ENCODE data around the gene CCDC89. TPM values are rescaled to one million over a fixed set of nuclear protein-coding genes. Genes with fewer than 3 reads are reported as not detected.

The CCDC89 gene
- polyA plus RNA-seq, 2 of the 4 experiments (the other 2 are of a cell fraction) = 0.05 TPM; not detected in 1

DNA sequence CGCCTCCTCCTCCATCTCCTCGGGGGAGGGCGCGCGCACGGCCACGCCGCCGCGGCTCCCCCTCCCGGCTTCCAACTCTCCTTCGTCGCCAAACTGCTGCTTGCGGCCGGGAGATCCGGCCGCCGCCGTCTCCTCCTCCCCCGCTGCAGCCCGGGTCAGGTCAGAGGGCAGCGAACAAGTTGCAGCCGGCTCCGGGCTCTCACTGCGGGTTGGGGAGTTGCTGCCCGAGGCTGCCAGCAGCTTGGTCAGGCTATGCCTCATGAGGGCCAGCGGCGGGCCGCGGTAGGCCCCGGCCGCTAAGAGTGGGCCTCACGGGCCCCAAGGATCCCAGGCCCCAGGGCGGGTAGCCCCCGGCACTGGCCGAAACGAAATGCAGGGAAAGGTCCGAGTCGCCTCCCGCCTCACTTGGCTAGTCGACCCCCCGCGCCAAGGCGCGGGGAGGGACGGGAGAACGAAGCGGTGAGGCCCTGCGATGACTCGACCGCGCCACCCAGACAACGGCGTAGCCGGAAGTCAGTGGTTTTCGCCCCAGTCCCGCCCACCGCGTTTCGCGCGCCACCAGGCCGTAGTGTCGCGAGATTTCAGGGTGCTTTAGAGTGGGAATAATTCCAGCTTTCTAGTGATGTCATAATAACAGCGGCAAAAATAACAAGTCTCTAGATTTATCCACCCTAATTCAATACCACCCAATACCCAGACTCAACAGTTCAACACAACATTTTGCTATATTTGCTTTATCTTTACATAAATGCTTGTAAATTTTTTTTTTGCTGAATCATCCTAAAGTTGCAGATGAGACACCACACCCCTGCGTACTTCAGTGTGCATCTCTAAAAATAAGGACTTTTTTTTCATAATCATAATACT is 21.1 kb downstream of the CCDC89 start, which contains the start of gene CREBZF (continued):
- TF ChIP-seq KDM1A (IDR thresholded peaks at IDR 0.05; ENCODE audit: low read depth) = no peak
- TF ChIP-seq CBX8 (IDR thresholded peaks at IDR 0.05) = peak; percentile 50; the same call in 1 of the 2 replicates
- TF ChIP-seq, protein P1, sequence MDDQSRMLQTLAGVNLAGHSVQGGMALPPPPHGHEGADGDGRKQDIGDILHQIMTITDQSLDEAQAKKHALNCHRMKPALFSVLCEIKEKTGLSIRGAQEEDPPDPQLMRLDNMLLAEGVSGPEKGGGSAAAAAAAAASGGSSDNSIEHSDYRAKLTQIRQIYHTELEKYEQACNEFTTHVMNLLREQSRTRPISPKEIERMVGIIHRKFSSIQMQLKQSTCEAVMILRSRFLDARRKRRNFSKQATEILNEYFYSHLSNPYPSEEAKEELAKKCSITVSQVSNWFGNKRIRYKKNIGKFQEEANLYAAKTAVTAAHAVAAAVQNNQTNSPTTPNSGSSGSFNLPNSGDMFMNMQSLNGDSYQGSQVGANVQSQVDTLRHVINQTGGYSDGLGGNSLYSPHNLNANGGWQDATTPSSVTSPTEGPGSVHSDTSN (IDR thresholded peaks at IDR 0.05) = no peak
- TF ChIP-seq HOXA7 (CRISPR knock-in tag; IDR thresholded peaks at IDR 0.05) = 0 out of 2 replicates have a peak, but pooled peaks have one; percentile 47
- TF ChIP-seq POLR2A (IDR thresholded peaks at IDR 0.05; ENCODE audit: low read length) = peak; percentile 84
- TF ChIP-seq, protein P2, sequence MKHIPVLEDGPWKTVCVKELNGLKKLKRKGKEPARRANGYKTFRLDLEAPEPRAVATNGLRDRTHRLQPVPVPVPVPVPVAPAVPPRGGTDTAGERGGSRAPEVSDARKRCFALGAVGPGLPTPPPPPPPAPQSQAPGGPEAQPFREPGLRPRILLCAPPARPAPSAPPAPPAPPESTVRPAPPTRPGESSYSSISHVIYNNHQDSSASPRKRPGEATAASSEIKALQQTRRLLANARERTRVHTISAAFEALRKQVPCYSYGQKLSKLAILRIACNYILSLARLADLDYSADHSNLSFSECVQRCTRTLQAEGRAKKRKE (CRISPR knock-in tag; IDR thresholded peaks at IDR 0.05; ENCODE audit: low read depth) = no peak
- TF ChIP-seq ZSCAN20 (CRISPR knock-in tag; IDR thresholded peaks at IDR 0.05) = peak; percentile 48; the same call in 1 of the 2 replicates
- peak; percentile 75; the same call in 1 of the 2 replicates for TF ChIP-seq TP53 (CRISPR knock-in tag; IDR thresholded peaks at IDR 0.05)
- TF ChIP-seq, protein P3, sequence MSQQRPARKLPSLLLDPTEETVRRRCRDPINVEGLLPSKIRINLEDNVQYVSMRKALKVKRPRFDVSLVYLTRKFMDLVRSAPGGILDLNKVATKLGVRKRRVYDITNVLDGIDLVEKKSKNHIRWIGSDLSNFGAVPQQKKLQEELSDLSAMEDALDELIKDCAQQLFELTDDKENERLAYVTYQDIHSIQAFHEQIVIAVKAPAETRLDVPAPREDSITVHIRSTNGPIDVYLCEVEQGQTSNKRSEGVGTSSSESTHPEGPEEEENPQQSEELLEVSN (IDR thresholded peaks at IDR 0.05; ENCODE audit: borderline replicate concordance, low read depth) = no peak; the same call in 1 of the 2 replicates
- TF ChIP-seq HDAC2 (IDR thresholded peaks at IDR 0.05) = no peak
- no peak for TF ChIP-seq ZC3H11A (IDR thresholded peaks at IDR 0.05)
- TF ChIP-seq CEBPB (IDR thresholded peaks at IDR 0.05) = 0 out of 4 replicates have a peak, but pooled peaks of 1 of the 2 experiments have one; percentile 39
- peak; percentile 100 for TF ChIP-seq MAFK (IDR thresholded peaks at IDR 0.05; ENCODE audit: partially characterized antibody)
- TF ChIP-seq ZNF302 (CRISPR knock-in tag; IDR thresholded peaks at IDR 0.05) = no peak; the same call in 1 of the 2 replicates
- no peak for TF ChIP-seq BHLHE40 (IDR thresholded peaks at IDR 0.05; ENCODE audit: low read depth, low read length)
- TF ChIP-seq, protein P4, sequence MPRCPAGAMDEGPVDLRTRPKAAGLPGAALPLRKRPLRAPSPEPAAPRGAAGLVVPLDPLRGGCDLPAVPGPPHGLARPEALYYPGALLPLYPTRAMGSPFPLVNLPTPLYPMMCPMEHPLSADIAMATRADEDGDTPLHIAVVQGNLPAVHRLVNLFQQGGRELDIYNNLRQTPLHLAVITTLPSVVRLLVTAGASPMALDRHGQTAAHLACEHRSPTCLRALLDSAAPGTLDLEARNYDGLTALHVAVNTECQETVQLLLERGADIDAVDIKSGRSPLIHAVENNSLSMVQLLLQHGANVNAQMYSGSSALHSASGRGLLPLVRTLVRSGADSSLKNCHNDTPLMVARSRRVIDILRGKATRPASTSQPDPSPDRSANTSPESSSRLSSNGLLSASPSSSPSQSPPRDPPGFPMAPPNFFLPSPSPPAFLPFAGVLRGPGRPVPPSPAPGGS (IDR thresholded peaks at IDR 0.05) = peak; percentile 92
- TF ChIP-seq KDM5A (IDR thresholded peaks at IDR 0.05) = no peak
- no peak for TF ChIP-seq HOXB5 (CRISPR knock-in tag; IDR thresholded peaks at IDR 0.05)
- TF ChIP-seq, protein P5, sequence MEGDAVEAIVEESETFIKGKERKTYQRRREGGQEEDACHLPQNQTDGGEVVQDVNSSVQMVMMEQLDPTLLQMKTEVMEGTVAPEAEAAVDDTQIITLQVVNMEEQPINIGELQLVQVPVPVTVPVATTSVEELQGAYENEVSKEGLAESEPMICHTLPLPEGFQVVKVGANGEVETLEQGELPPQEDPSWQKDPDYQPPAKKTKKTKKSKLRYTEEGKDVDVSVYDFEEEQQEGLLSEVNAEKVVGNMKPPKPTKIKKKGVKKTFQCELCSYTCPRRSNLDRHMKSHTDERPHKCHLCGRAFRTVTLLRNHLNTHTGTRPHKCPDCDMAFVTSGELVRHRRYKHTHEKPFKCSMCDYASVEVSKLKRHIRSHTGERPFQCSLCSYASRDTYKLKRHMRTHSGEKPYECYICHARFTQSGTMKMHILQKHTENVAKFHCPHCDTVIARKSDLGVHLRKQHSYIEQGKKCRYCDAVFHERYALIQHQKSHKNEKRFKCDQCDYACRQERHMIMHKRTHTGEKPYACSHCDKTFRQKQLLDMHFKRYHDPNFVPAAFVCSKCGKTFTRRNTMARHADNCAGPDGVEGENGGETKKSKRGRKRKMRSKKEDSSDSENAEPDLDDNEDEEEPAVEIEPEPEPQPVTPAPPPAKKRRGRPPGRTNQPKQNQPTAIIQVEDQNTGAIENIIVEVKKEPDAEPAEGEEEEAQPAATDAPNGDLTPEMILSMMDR (IDR thresholded peaks at IDR 0.05) = no peak
- peak; percentile 10; the same call in 1 of the 3 replicates for TF ChIP-seq SMC3 (IDR thresholded peaks at IDR 0.05)
- 0 out of 2 replicates have a peak, but pooled peaks have one; percentile 37 for TF ChIP-seq HOXB13 (CRISPR knock-in tag; IDR thresholded peaks at IDR 0.05; ENCODE audit: low read depth)
- peak; percentile 47; the same call in 1 of the 2 replicates for TF ChIP-seq GATA3 (IDR thresholded peaks at IDR 0.05; ENCODE audit: borderline replicate concordance)
